GM18517 (cell line): ENCODE data around the gene NEURL1B.
A peak's percentile ranks its signal among the peaks of the same experiment; 100 is the strongest.

Experiments used
- ATAC-seq: cut with Tn5 transposase; IDR thresholded peaks from one replicate; pipeline ENCODE4 v1.9.1; 2021; ENCODE audit warnings: mild to moderate bottlenecking, moderate library complexity; ENCODE audit not compliant: unreplicated experiment

Gene NEURL1B

DNA sequence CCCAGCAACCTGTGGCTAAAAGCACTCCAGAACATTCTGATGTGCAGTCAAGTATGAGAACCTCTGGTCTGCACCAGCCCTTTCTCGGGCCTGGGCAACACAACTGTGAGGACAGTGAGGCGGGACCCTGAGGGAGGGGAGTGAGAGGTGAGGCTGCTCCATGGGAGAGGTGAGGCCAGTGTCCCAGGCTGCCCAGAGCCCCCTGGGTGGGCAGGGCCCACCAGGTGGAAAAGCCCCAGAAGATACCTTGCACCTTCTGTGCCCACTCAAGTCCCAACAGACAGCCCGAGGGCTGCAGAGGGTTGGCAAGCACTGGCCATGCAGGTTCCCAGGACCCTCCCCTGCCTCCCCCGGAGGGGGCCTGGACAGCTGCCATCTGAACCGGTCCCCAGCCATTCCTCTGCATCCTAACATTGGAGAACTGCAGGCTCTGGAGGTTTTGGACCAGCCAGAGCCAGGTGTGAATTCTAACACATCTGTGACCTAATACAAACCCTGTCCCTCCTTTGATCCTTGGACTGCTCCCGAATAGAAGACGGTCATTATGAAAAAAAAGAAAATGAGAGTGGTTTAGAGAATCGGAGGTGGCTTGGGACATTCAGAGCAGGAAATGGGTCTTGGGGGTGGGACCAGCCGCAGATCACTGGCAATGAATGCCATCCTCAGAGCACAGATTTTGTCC, 72.9 kb downstream of the NEURL1B start:
- no peak for ATAC-seq

DNA sequence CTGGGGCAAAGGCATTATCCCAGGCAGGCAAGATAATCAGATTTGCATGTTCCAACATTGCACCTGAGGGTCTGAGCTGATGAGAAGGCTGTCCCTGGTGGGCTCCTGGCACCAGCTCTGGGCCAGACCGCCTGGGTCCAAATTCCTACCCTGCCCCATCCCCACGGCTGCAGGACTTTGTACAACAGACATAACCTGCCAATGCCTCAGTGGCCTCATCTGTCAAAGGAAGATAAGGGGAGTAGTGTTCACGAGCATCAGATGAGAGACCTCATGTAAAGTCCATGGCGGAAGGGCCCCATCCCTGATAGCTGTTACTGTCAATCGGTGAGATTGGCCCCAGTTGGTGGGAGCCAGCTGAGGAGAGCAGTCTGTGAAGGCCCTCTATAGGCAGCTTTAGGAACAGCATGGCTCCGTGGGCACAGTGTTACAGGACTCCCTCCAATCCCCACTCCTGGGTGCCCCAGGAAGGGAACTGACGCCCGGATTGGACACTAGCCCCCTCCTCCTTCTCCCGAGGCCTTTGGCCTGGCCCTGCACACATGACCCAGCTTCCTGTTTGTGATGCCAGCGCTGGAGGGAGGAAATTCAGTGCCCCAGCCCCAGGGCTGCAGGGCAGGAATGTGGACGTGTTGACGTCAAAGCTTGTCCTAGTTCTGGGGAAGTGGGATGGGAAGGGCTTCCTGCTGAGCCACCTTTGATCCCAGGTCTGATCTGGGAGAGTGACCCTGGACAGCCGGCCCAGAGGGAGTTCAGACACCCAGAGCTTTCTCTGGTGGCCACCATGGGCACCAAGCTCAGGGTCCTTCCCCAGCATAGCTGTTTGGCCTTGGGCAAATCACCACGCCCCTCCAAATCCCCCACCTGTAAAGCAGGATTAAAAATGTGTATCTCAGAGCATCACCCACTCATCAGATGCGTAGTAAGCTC, 73.7 kb downstream of the NEURL1B start:
- ATAC-seq = peak; percentile 63

DNA sequence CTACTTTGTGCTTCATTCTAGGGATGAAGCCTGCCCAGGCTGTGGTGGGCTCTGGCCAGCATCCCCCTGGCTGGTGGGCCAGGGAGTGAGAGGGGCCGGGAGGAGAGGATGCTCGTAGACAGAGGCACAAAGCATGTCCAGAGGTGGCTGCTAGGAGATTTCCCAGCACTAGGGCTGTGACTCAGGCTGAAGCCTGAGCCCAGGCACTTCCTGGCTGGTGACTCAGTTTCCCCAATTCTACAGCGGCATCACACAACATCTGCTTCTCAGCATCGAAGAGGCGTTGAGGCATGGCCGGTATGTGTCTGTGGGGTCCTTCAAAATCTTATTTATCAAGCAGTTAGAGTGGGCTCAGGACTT, 74.3 kb downstream of the NEURL1B start:
- no peak for ATAC-seq

DNA sequence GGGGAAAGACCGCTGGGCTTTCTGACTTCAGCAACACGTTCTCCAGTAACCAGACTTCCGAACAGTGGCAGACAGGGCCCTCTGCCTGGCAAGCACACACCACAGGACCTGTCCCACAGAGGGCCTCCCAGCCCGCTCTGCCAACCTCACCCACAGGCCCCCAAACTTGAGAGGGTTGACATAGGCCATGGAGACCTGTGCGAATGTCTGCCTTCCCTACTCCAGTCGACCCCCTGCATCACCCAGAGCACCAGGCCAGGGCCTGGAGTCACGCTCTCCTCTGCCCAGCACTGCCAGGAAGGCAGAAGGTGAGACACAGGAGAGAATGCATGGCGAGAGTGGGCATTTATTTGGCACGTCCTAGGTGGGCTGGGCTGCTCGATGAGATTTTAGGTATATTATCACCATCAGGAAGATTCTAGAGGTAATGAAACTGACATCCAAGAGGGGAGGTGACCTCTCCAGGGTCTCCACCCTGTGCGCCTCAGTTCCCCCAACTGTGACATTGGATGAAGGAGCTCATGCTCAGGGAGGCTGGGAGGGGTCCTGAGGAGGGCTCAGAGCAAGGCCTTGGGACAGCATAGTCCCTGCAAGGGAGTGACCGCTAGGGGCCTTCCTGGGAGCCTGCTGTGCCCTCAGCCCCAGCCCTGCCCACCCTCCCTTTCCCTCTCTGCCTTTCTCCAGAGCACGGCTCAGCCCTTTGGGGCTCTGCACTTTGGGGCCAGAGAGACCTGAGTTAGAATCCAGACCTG, 75.0 kb downstream of the NEURL1B start:
- ATAC-seq = no peak

DNA sequence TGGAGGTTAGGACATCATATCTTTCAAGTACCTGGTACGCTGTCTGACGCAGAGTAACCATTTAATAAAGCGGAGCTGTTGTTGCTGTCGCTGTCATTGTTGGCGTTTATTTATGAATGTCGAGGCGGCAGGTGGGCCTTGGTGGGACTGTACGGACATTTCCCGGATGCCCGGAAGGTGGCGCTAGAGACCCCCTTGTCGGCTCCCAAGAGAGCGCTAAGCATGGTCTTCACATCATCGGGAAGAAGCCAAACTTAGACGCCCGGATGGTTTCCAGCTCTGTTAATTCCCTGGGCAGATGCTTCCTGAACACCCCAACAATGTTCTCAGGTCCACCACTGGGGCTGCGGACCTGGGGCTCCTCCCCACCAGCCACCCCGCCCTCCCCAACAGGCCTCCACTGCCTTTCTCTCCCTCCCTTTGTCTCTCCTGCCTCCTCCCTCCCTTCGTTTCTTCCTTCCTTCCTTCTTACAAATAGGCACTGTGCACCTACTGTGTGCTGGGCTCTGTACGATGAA, 75.8 kb downstream of the NEURL1B start:
- no peak for ATAC-seq

DNA sequence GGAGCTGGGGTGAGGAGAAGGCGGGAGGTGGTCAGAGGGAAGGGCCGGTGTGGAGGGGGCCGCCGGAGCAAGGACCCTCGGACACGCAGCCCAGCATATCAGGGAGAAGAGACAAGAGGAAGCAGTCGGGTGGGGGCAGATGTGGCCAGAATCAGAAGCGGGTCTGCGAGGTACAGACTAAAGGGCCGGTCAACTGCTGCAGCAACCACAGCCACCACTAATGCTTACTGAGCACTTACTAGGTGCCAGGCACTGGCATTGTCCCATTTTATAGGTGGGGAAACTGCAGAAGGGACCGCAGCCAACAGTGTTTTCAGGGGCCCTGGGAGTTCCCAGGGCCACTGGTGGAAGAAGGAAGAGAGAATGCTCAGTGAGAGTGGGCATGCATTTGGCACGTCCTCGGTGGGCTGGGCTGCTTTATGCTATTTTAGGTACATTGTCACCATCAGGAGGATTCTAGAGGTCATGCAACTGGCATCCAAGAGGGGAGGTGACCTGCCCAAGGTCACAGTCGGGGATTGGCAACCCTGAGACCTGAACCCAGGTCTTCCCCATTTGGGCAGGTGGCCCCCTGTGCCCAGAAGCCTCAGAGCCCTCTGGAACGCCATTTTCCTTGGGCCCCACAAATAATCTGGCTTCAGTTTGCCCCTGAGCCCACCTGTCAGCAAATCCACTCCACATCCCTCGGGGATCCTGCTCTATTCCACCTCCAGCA, 76.6 kb downstream of the NEURL1B start:
- ATAC-seq = no peak

DNA sequence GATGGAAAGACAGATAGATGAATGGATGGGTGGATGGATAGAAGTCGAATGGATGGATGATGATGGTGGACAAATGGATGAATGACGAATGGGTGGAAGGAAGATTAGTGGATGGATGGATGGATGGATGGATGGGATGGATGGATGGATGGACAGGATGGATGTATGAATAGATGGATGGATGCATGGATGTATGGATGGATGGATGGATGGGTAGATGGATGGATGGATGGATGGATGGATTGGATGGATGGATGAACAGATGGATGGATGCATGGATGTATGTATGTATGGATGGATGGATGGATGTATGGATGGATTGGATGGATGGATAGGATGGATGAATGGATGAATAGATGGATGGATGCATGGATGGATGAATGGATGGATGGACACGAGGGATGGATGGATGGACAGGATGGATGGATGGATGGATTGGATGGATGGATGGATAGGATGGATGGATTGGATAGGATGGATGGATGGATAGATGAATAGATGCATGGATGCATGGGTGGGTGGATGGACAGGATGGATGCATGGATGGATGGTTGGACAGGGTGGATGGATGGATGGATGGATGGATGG, 77.6 kb downstream of the NEURL1B start:
- ATAC-seq = no peak

DNA sequence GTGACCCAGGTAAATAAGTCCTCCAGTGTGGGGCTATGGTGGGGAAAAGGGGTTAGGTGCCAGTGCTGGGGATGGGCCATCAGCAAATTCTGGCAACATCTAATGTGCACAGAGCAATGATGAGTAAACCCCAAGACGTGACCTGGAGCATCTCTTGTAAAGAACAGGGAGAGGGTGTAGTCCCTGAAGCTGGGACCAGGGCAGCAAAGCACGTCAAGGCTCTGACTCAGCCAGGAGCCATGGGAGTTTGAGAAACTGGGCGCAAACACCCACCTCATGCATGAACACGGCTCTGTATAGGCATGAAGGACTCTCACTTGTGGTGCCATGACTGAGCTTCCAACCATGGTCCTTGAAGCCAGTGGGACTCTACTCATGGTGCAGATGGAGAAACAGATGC, 78.1 kb downstream of the NEURL1B start:
- ATAC-seq = no peak

DNA sequence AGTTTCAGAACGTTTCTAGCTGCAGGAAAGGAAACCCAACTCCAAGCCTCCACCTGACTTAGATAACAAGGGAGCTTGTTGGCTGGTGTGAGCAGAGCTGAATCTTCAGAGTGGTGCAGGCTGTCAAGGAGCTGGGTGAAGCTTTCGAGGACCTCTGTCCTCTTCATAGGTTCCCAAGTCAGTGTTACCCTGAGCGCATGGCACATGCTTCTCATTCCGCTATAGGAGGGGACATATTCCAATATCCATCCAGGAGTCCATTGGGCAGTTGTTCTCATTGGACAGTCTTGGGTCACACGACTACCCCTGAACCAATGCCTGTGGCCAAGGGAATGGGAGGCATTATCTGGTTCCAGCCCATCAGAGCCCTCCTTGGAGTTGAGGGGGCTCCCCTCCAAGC, 79.6 kb downstream of the NEURL1B start:
- no peak for ATAC-seq

DNA sequence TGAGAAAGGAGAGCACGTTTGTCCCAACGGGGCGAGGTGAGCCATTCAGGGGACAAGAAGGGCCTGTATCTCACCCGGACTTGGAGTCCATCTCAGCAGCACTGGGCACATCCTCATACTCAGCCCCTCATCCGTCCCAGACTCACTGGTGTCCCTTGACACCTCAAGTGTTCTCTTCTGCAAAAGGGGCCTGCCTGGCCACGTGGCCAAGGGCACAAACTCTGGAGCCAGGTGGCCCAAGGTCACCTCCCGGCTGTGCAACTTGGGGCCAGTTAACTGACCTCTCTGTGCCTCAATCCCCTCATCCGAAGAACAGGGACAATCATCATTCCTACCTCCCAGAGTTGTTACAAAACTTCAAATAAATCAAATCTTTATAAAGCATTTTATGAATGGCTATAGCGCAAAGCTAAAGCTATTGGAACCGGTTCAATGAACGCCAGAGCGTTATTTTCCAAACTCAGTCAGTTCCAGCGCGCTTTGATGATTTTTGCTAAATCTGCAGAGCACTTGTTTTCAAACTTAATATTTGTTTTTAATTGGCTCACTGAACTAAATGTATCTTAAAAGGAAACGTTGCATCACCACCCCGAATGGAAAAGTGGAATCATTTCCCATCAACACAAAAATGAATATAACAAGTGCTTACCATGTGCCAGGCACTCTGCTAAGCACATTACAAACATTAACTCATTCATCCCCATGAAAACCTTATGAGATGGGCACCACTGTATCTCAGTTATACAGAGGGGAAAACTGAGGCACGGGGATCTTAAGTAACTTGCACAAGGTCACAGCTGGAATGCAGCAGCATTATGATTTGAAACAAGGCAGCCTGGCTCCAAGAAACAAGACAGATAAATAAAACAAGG, 80.6 kb downstream of the NEURL1B start:
- ATAC-seq = no peak

DNA sequence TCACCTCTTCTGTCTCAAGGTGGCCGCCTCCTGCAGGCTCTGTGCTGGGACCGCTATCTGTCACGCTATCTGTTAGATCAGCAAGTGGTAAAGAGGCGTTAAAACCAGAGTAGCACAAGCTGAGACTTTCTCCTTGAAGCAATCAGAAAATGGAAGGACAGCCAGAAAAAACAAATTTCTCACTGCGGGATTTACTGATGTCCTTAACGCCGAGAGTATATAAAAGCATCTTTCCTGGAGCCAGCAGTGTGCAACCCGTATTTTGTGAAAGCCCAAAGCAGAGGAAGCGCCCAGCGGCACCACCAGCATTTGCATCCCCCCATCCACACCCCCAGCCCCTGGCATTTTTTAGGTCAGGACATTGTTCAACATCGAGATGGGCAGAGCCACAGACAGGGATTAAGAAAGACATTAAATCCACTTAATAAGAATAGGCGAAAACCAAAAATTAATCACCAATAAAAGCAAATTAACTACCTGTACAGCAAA, 81.3 kb downstream of the NEURL1B start:
- no peak for ATAC-seq

DNA sequence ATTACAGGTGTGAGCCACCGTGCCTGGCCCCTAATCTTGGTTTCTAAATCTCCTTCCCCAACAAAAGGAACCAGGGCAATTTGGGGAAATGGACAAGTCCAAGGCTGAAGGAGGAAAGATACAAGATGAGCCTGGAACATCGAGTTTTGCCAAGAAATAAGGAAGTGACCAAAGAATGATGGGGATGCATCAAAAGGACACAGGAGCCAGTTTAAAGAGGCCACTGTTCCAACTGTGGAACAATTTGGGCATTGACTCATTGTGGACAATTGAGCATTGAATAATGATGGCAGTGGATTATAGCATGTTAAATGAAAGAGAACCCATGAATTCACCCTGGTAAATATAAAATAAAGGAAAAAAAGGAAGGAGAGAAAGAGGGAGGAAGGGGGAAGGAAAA, 82.4 kb downstream of the NEURL1B start:
- ATAC-seq = no peak

DNA sequence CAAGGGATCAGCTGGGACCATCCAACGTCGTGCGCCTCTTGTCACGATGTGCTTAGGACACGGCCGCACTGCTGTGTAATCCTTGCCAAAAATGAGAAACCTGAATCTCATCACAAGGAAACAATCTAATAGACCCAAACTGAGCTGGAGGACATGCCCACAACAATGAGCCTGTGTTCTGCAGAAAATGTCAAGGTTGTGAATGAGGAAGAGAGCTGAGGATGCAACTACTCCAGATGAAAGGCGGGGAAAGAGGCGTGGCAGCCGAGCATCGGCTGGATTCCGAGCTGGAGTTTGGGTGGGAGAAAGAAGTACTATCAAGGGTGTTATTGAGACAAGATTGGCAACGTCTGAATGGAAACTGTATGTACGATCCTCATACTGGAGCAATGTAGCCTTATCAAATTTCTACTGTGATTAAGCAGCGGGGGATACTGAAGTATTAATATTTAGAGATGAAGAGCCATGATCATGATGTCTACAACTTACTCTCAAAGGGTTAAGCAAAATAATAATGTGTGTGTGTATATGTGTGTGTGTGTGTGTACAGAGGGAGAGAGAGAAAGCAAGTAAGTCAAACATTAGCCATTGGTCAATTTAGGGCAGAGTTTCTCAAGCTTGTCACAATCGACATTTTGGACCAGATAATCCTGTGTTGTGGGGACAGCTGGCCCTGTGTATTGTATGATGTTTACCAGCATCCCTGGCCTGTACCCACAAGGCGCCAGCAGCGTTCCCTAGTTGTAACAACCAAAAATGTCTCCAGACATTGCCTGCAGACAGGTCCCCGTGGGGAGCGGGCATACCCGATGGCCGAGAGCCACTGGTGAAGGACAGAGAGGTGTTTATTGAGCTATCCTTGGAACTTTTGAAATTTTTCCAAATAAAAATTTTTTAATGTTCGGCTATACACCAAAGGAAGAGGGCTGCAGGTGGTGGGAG, 83.5 kb downstream of the NEURL1B start:
- ATAC-seq = no peak

DNA sequence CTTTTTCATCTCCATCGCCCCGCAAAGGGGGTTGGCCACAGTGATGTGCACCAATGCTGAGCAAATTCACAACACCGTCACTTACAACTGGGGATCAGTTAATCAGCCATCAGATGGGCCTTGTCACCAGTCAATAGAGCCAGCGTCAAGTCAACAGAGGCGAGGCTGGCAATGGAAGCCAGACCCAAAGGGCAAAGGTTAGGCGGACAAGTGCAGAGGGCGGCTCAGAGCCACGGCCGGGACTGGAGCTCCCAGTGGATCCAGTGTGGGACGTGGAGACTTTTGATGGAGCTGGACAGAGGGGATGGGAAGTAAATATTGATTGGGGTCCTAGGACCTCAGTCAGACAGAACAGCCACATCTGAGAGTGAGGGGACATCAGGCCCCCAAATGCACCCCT, 84.2 kb downstream of the NEURL1B start:
- ATAC-seq = no peak

DNA sequence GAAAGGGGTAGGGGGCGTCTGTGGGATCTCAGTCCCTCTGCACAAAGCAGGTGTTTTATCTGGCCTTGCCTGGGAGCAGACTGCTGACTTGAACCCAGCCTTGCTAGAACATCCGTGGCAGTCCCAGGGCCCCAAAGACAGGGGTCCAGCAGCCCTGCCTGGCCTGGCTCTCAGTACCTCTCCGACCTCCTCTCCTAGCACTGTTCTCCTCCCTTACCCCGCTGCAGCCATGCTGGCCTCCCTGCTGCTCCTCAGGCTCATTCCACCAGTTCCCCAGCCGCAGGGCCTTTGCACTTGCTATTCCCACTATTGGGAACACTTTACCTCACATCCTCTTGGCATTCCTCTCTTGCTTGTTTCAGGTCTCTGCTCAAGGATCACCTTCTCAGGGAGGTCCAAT, 84.7 kb downstream of the NEURL1B start:
- no peak for ATAC-seq

DNA sequence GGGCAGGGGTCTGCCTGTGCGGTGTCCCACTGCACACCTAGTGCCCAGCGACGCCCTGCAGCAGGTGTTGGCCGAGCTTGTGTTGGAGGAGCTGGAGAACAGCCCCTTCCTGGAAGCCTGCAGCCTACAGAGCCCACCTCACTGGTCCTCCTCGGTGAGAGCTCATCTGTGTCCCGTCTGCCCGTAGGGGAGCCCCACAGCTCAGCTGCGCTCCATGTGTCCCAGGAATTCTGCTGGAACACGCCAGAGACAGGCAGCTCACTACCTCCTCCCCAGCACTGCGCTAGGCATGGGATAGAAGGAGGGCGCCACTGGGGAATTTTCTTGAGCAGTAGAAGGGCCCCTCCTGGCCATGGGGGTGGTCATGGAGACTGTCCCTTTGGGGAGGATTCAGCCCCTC, 85.9 kb downstream of the NEURL1B start:
- ATAC-seq = no peak

DNA sequence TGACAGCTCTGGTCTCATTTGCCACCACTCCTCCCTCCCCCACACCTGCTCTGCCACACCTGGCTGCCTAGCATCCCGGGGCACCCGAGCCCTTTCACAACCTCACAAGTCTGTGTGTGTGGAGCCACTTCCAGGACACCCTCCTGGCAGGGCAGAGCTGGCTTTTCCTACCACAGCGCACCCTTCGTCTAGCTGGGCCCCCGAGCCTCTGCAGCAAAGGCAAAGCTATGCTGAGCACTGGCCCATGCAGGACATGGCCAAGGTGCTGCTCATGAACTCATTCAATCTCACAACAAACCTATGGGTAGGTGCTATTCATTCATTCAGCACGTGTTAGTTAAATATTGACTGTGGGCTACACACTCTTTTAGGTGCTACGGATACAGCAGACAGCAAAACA, 86.5 kb downstream of the NEURL1B start:
- no peak for ATAC-seq
